ENCODE measurements around the gene LMNTD2. TPM values are rescaled to one million over a fixed set of nuclear protein-coding genes. Genes with fewer than 3 reads are reported as not detected.
A peak's percentile ranks its signal among the peaks of the same experiment; 100 is the strongest.

LMNTD2 gene
- total and polyA plus RNA-seq, 2 of the 13 experiments (the other 11 are each of a cell fraction or from before 2014, with no cell fraction given) = 1.1 to 3.1 TPM

DNA sequence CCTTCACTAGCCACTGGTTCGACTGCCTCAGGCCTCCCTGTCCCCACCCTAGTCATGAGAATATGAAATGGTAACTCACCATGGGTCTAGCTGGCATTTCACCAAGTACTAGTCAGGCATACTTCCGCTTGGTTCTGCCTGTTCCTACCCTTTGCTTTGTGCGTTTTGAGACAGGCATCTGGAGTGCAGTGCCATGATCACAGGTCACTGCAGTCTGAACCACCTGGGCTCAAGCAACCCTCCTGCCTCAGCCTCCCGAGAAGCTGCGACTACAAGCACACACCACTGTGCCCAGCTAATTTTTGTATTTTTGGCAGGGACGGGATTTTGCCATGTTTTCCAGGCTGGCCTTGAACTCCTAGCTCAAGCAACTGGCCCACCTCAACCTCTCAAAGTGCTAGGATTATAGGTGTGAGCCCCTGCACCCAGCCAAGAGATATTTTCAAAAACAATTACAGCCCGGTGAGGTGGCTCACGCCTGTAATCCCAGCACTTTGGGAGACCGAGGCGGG is 39.3 kb downstream of the LMNTD2 start:
- no peaks in the 10 kb centered on the region for H3K9me3 ChIP-seq (ENCODE audit: low read length)
- DNase-seq (ENCODE audit: low spot score) (no peak), ATAC-seq (peak; percentile 13), FAIRE-seq (no peak)
- ChIA-PET POLR2A (no interaction called here), CTCF (ENCODE audit: low intra/inter-chr PET ratio, low total read pairs) (no interaction called here)
- H3K9ac ChIP-seq (ENCODE audit: insufficient read depth, low read depth, low read length) = no peak overlapping the region
- peak overlapping the region; percentile 58 for H3K4me2 ChIP-seq (ENCODE audit: low read depth, low read length)
- H3K79me2 ChIP-seq (ENCODE audit: insufficient read depth, low read length) = no peaks in the 10 kb centered on the region
- no peak overlapping the region for H3K4me3 ChIP-seq (replicated peaks in 1 of 3; ENCODE audit: insufficient read depth in 1 of 3, low read depth in 2 of 3, low read length in 3 of 3)
- H4K20me1 ChIP-seq (ENCODE audit: insufficient read depth, low read length) = no peaks in the 10 kb centered on the region
- no TSS peak for BruUV-seq (replicated peaks)
- no peak overlapping the region for H2AFZ ChIP-seq (ENCODE audit: low read length)
- 0 out of 5 replicates have a peak, but pooled peaks cover 0 to 1% of the 10 kb centered on the region in 2 experiments for H3K27me3 ChIP-seq (ENCODE audit: control insufficient read depth in 1 of 2, insufficient read depth in 2 of 2, low read length in 2 of 2)
- in situ Hi-C loops (cut with HindIII; ENCODE audit: extremely low pct_ligation_motif_present, low pct_unique_long_range_greater_than_20kb) = no loop called here
- intact Hi-C loops (cut with micrococcal nuclease; ENCODE audit: unreplicated experiment) = no loop called here
- 51% methylated on average over 10 of the region's 10 CpGs for WGBS (ENCODE audit: low lambda C conversion rate)
- H3K36me3 ChIP-seq (replicated peaks in 1 of 2; ENCODE audit: control insufficient read depth in 1 of 2, insufficient read depth in 2 of 2, low read length in 2 of 2) = no peaks in the 10 kb centered on the region
- peaks cover 44% of the 10 kb centered on the region for H3K4me1 ChIP-seq (ENCODE audit: insufficient read depth, low read length)
- H3K27ac ChIP-seq (ENCODE audit: extremely low read length, insufficient read depth, low read length) = no peak overlapping the region
- TF ChIP-seq ZNF138 (CRISPR knock-in tag; IDR thresholded peaks at IDR 0.05; ENCODE audit: low read depth) = no peak
- TF ChIP-seq, protein P1, sequence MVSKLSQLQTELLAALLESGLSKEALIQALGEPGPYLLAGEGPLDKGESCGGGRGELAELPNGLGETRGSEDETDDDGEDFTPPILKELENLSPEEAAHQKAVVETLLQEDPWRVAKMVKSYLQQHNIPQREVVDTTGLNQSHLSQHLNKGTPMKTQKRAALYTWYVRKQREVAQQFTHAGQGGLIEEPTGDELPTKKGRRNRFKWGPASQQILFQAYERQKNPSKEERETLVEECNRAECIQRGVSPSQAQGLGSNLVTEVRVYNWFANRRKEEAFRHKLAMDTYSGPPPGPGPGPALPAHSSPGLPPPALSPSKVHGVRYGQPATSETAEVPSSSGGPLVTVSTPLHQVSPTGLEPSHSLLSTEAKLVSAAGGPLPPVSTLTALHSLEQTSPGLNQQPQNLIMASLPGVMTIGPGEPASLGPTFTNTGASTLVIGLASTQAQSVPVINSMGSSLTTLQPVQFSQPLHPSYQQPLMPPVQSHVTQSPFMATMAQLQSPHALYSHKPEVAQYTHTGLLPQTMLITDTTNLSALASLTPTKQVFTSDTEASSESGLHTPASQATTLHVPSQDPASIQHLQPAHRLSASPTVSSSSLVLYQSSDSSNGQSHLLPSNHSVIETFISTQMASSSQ (IDR thresholded peaks at IDR 0.05; ENCODE audit: low read depth) = no peak
- TF ChIP-seq, protein P1 (CRISPR knock-in tag; IDR thresholded peaks at IDR 0.05; ENCODE audit: borderline replicate concordance) = no peak
- TF ChIP-seq GATA4 (IDR thresholded peaks at IDR 0.05; ENCODE audit: borderline replicate concordance, low read depth) = no peak
- TF ChIP-seq DNMT1 (CRISPR knock-in tag; IDR thresholded peaks at IDR 0.05) = 0 out of 2 replicates have a peak, but pooled peaks have one; percentile 38
- TF ChIP-seq ZNF20 (CRISPR knock-in tag; IDR thresholded peaks at IDR 0.05) = no peak
- TF ChIP-seq ZNF33A (CRISPR knock-in tag; IDR thresholded peaks at IDR 0.05; ENCODE audit: borderline replicate concordance) = no peak
- peak; percentile 6; the same call in 1 of the 2 replicates for TF ChIP-seq MEIS2 (CRISPR knock-in tag; IDR thresholded peaks at IDR 0.05)
- TF ChIP-seq BRCA1 (CRISPR knock-in tag; IDR thresholded peaks at IDR 0.05) = no peak
- TF ChIP-seq, protein P2, sequence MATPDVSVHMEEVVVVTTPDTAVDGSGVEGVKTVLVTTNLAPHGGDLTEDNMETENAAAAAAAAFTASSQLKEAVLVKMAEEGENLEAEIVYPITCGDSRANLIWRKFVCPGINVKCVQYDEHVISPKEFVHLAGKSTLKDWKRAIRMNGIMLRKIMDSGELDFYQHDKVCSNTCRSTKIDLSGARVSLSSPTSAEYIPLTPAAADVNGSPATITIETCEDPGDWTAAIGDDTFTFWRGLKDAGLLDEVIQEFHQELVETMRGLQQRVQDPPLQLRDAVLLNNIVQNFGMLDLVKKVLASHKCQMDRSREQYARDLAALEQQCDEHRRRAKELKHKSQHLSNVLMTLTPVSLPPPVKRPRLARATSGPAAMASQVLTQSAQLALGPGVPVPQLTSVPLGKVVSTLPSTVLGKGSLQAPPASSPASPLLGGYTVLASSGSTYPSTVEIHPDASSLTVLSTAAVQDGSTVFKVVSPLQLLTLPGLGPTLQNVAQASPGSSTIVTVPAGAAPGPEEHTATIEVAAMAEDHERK (CRISPR knock-in tag; IDR thresholded peaks at IDR 0.05; ENCODE audit: low read depth) = no peak
- no peak for TF ChIP-seq HDAC1 (CRISPR knock-in tag; IDR thresholded peaks at IDR 0.05)
- TF ChIP-seq, protein P3, sequence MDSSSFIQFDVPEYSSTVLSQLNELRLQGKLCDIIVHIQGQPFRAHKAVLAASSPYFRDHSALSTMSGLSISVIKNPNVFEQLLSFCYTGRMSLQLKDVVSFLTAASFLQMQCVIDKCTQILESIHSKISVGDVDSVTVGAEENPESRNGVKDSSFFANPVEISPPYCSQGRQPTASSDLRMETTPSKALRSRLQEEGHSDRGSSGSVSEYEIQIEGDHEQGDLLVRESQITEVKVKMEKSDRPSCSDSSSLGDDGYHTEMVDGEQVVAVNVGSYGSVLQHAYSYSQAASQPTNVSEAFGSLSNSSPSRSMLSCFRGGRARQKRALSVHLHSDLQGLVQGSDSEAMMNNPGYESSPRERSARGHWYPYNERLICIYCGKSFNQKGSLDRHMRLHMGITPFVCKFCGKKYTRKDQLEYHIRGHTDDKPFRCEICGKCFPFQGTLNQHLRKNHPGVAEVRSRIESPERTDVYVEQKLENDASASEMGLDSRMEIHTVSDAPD (CRISPR knock-in tag; IDR thresholded peaks at IDR 0.05) = no peak
- no peak for TF ChIP-seq ZNF556 (CRISPR knock-in tag; IDR thresholded peaks at IDR 0.05; ENCODE audit: borderline replicate concordance)
- TF ChIP-seq, protein P4, sequence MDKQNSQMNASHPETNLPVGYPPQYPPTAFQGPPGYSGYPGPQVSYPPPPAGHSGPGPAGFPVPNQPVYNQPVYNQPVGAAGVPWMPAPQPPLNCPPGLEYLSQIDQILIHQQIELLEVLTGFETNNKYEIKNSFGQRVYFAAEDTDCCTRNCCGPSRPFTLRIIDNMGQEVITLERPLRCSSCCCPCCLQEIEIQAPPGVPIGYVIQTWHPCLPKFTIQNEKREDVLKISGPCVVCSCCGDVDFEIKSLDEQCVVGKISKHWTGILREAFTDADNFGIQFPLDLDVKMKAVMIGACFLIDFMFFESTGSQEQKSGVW (CRISPR knock-in tag; IDR thresholded peaks at IDR 0.05; ENCODE audit: borderline replicate concordance) = no peak
- TF ChIP-seq HNRNPLL (IDR thresholded peaks at IDR 0.05; ENCODE audit: low read depth, low read length, poor library complexity, severe bottlenecking) = no peak
- TF ChIP-seq JUND (CRISPR knock-in tag; IDR thresholded peaks at IDR 0.05) = no peak
- no peak for TF ChIP-seq ZNF367 (CRISPR knock-in tag; IDR thresholded peaks at IDR 0.05; ENCODE audit: borderline replicate concordance)
- TF ChIP-seq ZNF224 (CRISPR knock-in tag; IDR thresholded peaks at IDR 0.05) = no peak

Measured in HepG2 (cell line).